ENCODE data around the gene ANGPTL2.

Gene ANGPTL2

DNA sequence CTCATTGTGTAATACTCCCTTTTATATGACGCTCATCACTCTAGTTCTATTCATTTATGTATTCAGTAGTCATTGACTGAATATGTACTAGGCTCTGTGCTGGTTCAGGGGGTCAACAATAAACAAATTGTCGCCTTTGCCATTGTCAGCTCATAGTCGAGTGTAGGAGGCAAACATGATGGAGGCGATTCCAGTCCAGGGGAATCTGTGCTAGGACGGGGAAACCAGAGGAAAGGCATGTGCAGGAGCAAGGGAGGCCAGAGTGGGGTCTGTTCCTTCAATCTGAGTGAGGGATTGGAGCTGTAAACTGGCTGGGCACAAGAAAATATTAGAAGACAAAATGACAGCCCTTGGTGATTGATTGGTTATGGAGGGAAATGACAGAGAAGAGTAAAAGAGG lies 83.9 kb downstream of the ANGPTL2 start:
- DNase-seq, result no peak

Data from stimulated activated naive CD4-positive, alpha-beta T cell (primary cell).